GM18861 (cell line): Measurements from ENCODE around the gene BICDL2.

Experiments used
- ATAC-seq: cut with Tn5 transposase; IDR thresholded peaks from one replicate; pipeline ENCODE4 v1.9.1; 2021; ENCODE audit not compliant: unreplicated experiment

BICDL2 gene

GRCh38 chr16:2987286-2987685 lies 49.5 kb downstream of the BICDL2 start:
- ATAC-seq: no peak

DNA sequence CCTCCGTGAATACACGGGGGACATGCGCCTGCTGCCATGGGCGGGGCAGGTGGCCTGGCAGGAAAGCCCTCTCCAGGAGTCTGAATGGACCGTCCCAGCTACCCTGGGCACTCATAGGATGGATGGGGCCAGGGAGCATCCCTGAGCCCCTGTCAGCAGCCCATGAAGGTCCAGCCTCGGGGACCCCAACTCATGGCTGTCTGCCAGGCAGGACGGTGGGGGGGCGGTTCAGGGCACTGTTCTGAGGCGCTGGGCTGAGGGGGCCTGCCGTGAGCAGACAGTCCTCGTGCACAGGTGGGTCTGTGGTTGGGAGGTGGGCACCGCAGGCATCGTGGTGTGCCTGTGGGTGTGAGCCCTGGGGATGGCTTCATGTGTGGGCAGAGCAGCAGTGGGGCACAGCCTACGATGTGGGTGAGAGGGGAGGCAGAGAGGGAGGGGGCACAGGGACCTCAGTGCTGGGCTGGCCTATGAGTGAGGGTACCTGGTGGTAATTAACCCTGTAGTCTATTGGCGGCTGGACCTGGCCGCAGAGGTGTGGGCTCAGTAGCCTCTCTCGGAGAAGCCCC lies 50.0 kb downstream of the BICDL2 start:
- ATAC-seq: no peak

- no peak for ATAC-seq
Measured at GRCh38 chr16:2985893-2986355, 50.8 kb downstream of the BICDL2 start.

DNA sequence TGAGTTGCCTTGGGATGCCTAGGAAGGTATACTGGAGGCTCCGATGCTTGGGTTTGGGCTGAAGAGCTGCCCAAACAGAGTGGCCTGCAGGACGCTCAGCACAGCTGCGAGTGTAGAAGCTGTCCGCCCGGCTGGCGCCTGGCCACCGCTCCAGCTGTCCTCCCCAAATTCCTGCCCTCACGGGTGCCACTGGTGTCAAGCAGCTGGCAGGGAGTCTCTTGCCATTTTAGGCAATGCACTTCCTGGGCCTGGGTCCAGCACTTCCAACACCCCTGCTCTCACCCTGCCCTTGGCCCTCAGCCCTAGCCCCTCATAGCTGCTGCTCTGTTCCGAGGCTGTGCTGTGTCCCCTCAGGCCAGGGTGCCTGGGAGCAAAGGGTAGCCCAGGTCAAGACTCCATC lies 51.3 kb downstream of the BICDL2 start:
- no peak for ATAC-seq

- no peak for ATAC-seq
Measured at GRCh38 chr16:2983706-2984136, 53.0 kb downstream of the BICDL2 start.

GRCh38 chr16:2982402-2982801 lies 54.3 kb downstream of the BICDL2 start:
- ATAC-seq: no peak

GRCh38 chr16:2981899-2982250 lies 54.9 kb downstream of the BICDL2 start:
- no peak for ATAC-seq

DNA sequence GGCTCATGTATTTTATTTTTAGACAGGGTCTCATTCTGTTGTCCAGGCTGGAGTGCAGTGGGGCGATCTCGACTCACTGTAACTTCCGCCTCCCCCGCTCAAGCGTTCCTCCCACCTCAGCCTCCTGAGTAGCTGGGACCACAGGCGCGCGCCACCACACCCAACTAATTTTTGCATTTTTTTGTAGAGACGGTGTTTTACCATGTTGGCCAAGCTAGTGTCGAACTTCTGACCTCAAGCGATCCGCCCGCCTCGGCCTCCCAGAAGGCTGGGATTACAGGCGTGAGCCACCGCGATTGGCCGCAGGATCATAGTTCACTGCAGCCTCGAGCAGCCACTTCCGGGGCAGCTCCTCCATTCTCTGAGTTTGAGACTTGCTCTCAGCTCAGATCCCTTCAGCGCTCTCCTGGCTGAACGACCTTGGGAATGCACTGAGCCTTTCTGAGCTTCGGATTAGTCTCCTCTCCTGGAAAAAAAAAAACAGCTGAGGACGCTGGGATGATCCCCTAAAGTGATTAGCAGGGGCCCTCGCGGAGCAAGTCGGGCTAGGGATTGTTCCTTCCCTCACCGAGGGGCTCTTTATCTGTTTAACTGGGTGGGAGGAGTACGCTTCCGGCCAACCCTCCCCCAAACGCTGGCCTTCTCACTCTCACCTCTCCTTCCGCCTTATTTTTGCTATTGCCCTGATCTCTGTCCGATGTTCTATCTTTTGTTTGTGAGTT lies 55.4 kb downstream of the BICDL2 start:
- no peak for ATAC-seq

DNA sequence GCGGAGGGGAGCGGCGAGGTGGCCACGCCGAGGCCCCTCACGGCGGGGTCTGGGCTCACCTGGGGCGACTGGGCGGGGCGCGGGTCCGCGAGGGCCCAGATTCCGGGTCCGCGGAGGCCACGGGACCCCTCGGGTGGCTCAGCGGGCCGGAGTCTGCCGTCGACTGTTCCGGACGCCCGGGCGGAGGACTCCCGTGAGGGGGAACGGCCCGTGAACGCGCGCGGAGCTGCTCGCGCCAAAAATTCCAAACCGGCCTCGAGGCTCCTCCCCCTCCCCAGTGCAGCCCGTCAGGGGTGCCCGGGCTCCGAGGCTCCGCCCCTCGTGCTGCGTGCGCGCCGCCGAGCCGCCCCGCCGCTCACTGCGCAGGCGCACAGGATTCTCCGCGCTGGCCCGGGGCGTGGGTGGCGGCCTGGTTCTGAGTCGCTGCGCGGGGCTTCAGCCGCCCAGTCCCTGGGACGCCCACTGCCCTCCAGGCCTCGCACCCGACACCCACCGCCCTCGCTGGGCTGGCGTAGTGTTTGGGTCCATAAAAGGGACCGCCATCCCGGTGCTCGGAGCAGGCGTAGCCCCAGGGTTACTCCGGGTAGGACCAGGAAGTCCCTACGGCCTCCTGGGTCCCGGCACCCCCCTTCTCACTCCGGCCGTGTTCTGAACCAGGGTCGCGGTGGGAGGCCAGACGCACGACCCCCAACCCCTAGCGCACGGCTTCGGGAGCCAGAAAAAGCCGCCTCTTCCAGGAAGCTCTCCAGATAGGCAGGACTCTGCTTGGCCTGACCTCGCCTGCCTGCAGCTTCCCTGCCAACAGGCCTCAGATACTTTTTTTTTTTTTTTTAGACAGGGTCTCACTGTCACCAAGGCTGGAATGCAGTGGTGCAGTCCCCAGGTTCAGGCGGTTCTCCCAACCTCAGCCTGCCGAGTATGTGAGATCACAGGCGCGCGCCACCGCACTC lies 56.2 kb downstream of the BICDL2 start, which contains the start of gene PKMYT1:
PKMYT1 (minus strand) TSS at position 220 of the 950 bp plus-strand sequence. CDS start 789 bp downstream, outside the sequence.
- ATAC-seq: peak; percentile 75

GRCh38 chr16:2979669-2980226 lies 57.0 kb downstream of the BICDL2 start:
- no peak for ATAC-seq
